HEK293 (cell line): ENCODE data around the gene RBMS1.

Source experiments
- CTCF ChIA-PET: fragments of 350-600 bp; formaldehyde crosslinking; extraction: SDS; loops from one replicate; lab custom pipeline; 2021; ENCODE audit warnings: antibody characterized with exemption; lab: Yijun Ruan, JAX
- POLR2A ChIA-PET: fragments of 300-600 bp; formaldehyde crosslinking; extraction: SDS; loops from one replicate; lab custom pipeline; 2020; ENCODE audit warnings: antibody characterized with exemption, inconsistent platforms; lab: Yijun Ruan, JAX
- H3K27ac ChIP-seq: fragments of 200-500 bp; sonication (Bioruptor generic); 2 replicates; pipeline ENCODE4 v1.5.1; 2014; ENCODE audit warnings: low read depth, low read length, control low read depth, inconsistent platforms; ENCODE audit errors: extremely low read depth
- H3K36me3 ChIP-seq, 2 experiments: fragments of 200-500 bp in 1 of 2; sonication (Bioruptor generic) in 1 of 2; 1 replicate in 1 of 2; 2 replicates in 1 of 2; pipeline ENCODE4 v1.5.1; 2014 to 2017; ENCODE audit warnings: inconsistent platforms in 2 of 2, low read length in 2 of 2; ENCODE audit not compliant: control insufficient read depth in 2 of 2, insufficient read depth in 1 of 2
- H3K4me1 ChIP-seq: fragments of 200-500 bp; sonication (Bioruptor generic); 2 replicates; pipeline ENCODE4 v1.5.1; 2014; ENCODE audit warnings: mild to moderate bottlenecking, low read length, inconsistent platforms; ENCODE audit not compliant: control insufficient read depth, insufficient read depth
- H3K4me3 ChIP-seq: 2 replicates; pipeline ENCODE4 v1.5.1; 2011; ENCODE audit warnings: low read depth, mild to moderate bottlenecking, control low read depth, low read length, moderate library complexity
- H3K9me3 ChIP-seq: fragments of 200-500 bp; sonication (Bioruptor generic); 2 replicates; pipeline ENCODE4 v1.5.1; 2014; ENCODE audit warnings: low read depth, low read length, inconsistent platforms; ENCODE audit not compliant: control insufficient read depth, insufficient read depth
- CTCF ChIP-seq: fragments of 450-650 bp; formaldehyde crosslinking; IDR thresholded peaks from 2 replicates; pipeline ENCODE4 v1.5.1; 2016; ENCODE audit warnings: missing biosample characterization, missing genetic modification characterization
- GLI2 ChIP-seq: fragments of 450-650 bp; formaldehyde crosslinking; IDR thresholded peaks from 2 replicates; pipeline ENCODE4; 2017; ENCODE audit warnings: missing biosample characterization, missing genetic modification characterization, low read depth, borderline replicate concordance
- GLIS2 ChIP-seq: fragments of 450-650 bp; formaldehyde crosslinking; IDR thresholded peaks from 2 replicates; pipeline ENCODE4 v1.5.1; 2016; ENCODE audit warnings: missing biosample characterization, missing genetic modification characterization
- HOXC10 ChIP-seq: sonication (generic); formaldehyde crosslinking; IDR thresholded peaks from 2 replicates; pipeline ENCODE4 v1.8.1; 2023; ENCODE audit warnings: mild to moderate bottlenecking, missing genetic modification reagents
- IKZF3 ChIP-seq: fragments of 450-650 bp; IDR thresholded peaks from 2 replicates; pipeline ENCODE4 v1.5.0; 2018; ENCODE audit warnings: missing biosample characterization, mild to moderate bottlenecking, missing genetic modification characterization, moderate library complexity
- KLF8 ChIP-seq: fragments of 450-650 bp; formaldehyde crosslinking; IDR thresholded peaks from 2 replicates; pipeline ENCODE4 v1.5.1; 2016; ENCODE audit warnings: missing biosample characterization, missing genetic modification characterization
- PRDM4 ChIP-seq: fragments of 450-650 bp; formaldehyde crosslinking; IDR thresholded peaks from 2 replicates; pipeline ENCODE4 v1.5.1; 2017; ENCODE audit warnings: missing biosample characterization, missing genetic modification characterization
- ZBTB20 ChIP-seq: fragments of 450-650 bp; formaldehyde crosslinking; IDR thresholded peaks from 2 replicates; pipeline ENCODE4 v1.5.1; 2016; ENCODE audit warnings: missing biosample characterization, missing genetic modification characterization
- ZBTB8A ChIP-seq: fragments of 450-650 bp; formaldehyde crosslinking; IDR thresholded peaks from 2 replicates; pipeline ENCODE4 v1.5.1; 2016; ENCODE audit warnings: missing biosample characterization, missing genetic modification characterization
- ZFP37 ChIP-seq: fragments of 450-650 bp; formaldehyde crosslinking; IDR thresholded peaks from 2 replicates; pipeline ENCODE4 v1.5.1; 2016; ENCODE audit warnings: missing biosample characterization, missing genetic modification characterization
- ZNF140 ChIP-seq: fragments of 450-650 bp; formaldehyde crosslinking; IDR thresholded peaks from 2 replicates; pipeline ENCODE4 v1.5.1; 2016; ENCODE audit warnings: missing biosample characterization, missing genetic modification characterization
- ZNF274 ChIP-seq, 2 experiments: fragments of 200-500 bp in 1 of 2; fragments of 450-650 bp in 1 of 2; sonication (Bioruptor generic) in 1 of 2; formaldehyde crosslinking in 1 of 2; IDR thresholded peaks; 2 replicates each; pipeline versions ENCODE4 v1.5.1 to v1.6.1; 2014 to 2016; ENCODE audit warnings: borderline replicate concordance in 1 of 2, inconsistent platforms in 1 of 2, low read length in 1 of 2, missing biosample characterization in 1 of 2, missing genetic modification characterization in 1 of 2
- ZNF280D ChIP-seq: fragments of 450-650 bp; formaldehyde crosslinking; IDR thresholded peaks from 2 replicates; pipeline ENCODE4 v1.5.1; 2016; ENCODE audit warnings: missing biosample characterization, missing genetic modification characterization
- ZNF362 ChIP-seq: fragments of 450-650 bp; formaldehyde crosslinking; IDR thresholded peaks from 2 replicates; pipeline ENCODE4 v1.5.1; 2016; ENCODE audit warnings: missing biosample characterization, missing genetic modification characterization
- ZNF433 ChIP-seq: fragments of 450-650 bp; formaldehyde crosslinking; IDR thresholded peaks from 2 replicates; pipeline ENCODE4 v1.5.1; 2016; ENCODE audit warnings: missing biosample characterization, missing genetic modification characterization, low read depth
- ZNF514 ChIP-seq: fragments of 450-650 bp; formaldehyde crosslinking; IDR thresholded peaks from 2 replicates; pipeline ENCODE4 v1.5.1; 2016; ENCODE audit warnings: missing biosample characterization, missing genetic modification characterization
- ZNF521 ChIP-seq: fragments of 450-650 bp; formaldehyde crosslinking; IDR thresholded peaks from 2 replicates; pipeline ENCODE4 v1.5.1; 2017; ENCODE audit warnings: missing biosample characterization, mild to moderate bottlenecking, missing genetic modification characterization
- ZNF707 ChIP-seq: fragments of 450-650 bp; formaldehyde crosslinking; IDR thresholded peaks from 2 replicates; pipeline ENCODE4 v1.5.1; 2016; ENCODE audit warnings: missing biosample characterization, missing genetic modification characterization
- ZNF777 ChIP-seq: fragments of 450-650 bp; formaldehyde crosslinking; IDR thresholded peaks from 2 replicates; pipeline ENCODE4 v1.5.1; 2017; ENCODE audit warnings: missing biosample characterization, missing genetic modification characterization, borderline replicate concordance
- ZNF785 ChIP-seq: fragments of 450-650 bp; formaldehyde crosslinking; IDR thresholded peaks from 2 replicates; pipeline ENCODE4 v1.5.1; 2016; ENCODE audit warnings: missing biosample characterization, missing genetic modification characterization
- ZNF837 ChIP-seq: fragments of 450-650 bp; formaldehyde crosslinking; IDR thresholded peaks from 2 replicates; pipeline ENCODE4 v1.5.1; 2016; ENCODE audit warnings: missing biosample characterization, missing genetic modification characterization
- ZNF843 ChIP-seq: fragments of 450-650 bp; formaldehyde crosslinking; IDR thresholded peaks from 2 replicates; pipeline ENCODE4 v1.5.1; 2016; ENCODE audit warnings: missing biosample characterization, missing genetic modification characterization
- ZSCAN4 ChIP-seq: fragments of 450-650 bp; formaldehyde crosslinking; IDR thresholded peaks from 2 replicates; pipeline ENCODE4 v1.5.1; 2017; ENCODE audit warnings: missing biosample characterization, missing genetic modification characterization

Gene RBMS1

GRCh38 chr2:160290598-160290997 is 203.0 kb downstream of the RBMS1 start:
- POLR2A ChIA-PET, result no interaction called here
- peaks cover 24% of the 10 kb centered on the region for H3K4me1 ChIP-seq
- no peak overlapping the region for H3K27ac ChIP-seq
- TF ChIP-seq ZNF514 (no peak), ZNF785 (tag by site-specific recombination) (no peak), ZBTB20 (no peak), ZNF274 (IDR thresholded peaks at IDR 0.05; ENCODE audit: low read length) (no peak), ZNF274 (tag by site-specific recombination; IDR thresholded peaks at IDR 0.05; ENCODE audit: borderline replicate concordance) (no peak), GLI2 (tag by site-specific recombination) (no peak), KLF8 (tag by site-specific recombination) (no peak), ZNF433 (tag by site-specific recombination) (no peak), HOXC10 (CRISPR knock-in tag) (no peak), ZNF837 (tag by site-specific recombination) (no peak)
- H3K36me3 ChIP-seq, result peaks cover 0 to 7% of the 10 kb centered on the region in 2 experiments; a peak in 2 of 3 replicates
- H3K4me3 ChIP-seq, result no peak overlapping the region
- CTCF ChIA-PET, result interaction anchor here (0.7 to 1.5 kb wide), 2 partner anchors 34 to 180 kb away, joined by 4 to 5 read pairs; no protein-coding TSS in a partner anchor
- no peaks in the 10 kb centered on the region for H3K9me3 ChIP-seq

GRCh38 chr2:160289831-160290230 is 203.8 kb downstream of the RBMS1 start:
- Histone ChIP-seq H3K4me3 (no peak overlapping the region), H3K4me1 (peaks cover 24% of the 10 kb centered on the region), H3K27ac (no peak overlapping the region), H3K36me3 (peaks cover 5 to 10% of the 10 kb centered on the region in 2 experiments), H3K9me3 (no peaks in the 10 kb centered on the region)
- ChIA-PET POLR2A (no interaction called here), CTCF (interaction anchor here (0.9 to 1.5 kb wide), 3 partner anchors 28 to 180 kb away, joined by 3 to 5 read pairs (median 4); no protein-coding TSS in a partner anchor)
- TF ChIP-seq ZNF140 (tag by site-specific recombination), result no peak
- peak; percentile 38; the same call in 1 of the 2 replicates for TF ChIP-seq ZSCAN4 (tag by site-specific recombination)

- ChIA-PET POLR2A (no interaction called here), CTCF (interaction anchor here (0.6 to 1.2 kb wide), 3 partner anchors 28 to 203 kb away, joined by 3 to 4 read pairs (median 3); no protein-coding TSS in a partner anchor)
- Histone ChIP-seq H3K9me3 (no peaks in the 10 kb centered on the region), H3K4me3 (no peak overlapping the region), H3K27ac (no peak overlapping the region), H3K36me3 (peaks cover 8 to 17% of the 10 kb centered on the region in 2 experiments), H3K4me1 (peaks cover 24% of the 10 kb centered on the region)
- TF ChIP-seq PRDM4 (tag by site-specific recombination) (no peak), ZNF362 (no peak), ZNF843 (no peak), ZNF521 (tag by site-specific recombination) (no peak), IKZF3 (tag by site-specific recombination) (no peak), ZNF777 (no peak), ZFP37 (tag by site-specific recombination) (no peak), CTCF (tag by site-specific recombination) (no peak), ZNF707 (no peak), GLIS2 (no peak), ZBTB8A (tag by site-specific recombination) (no peak), ZNF280D (tag by site-specific recombination) (no peak)
Observed at GRCh38 chr2:160289126-160289525, 204.5 kb downstream of the RBMS1 start.
